IMR-90 (cell line): ENCODE data around the gene SYT6. TPM values are rescaled to one million over a fixed set of nuclear protein-coding genes. Genes with fewer than 3 reads are reported as not detected.

Experiments
- ATAC-seq: fragments of 200-7000 bp; cut with Tn5 transposase; 2 replicates; pipeline ENCODE4 v1.9.1; 2020; ENCODE audit warnings: low read depth, mild to moderate bottlenecking, moderate library complexity
- BruUV-seq: library from RNA; stranded (reverse); fragments of 400-500 nt; replicated peaks from 2 replicates; lab custom pipeline; 2021; lab: Mats Ljungman, UMichigan
- CTCF ChIA-PET: fragments of 300-600 bp; formaldehyde crosslinking; extraction: SDS; loops from one replicate; lab custom pipeline; 2021; ENCODE audit warnings: antibody characterized with exemption; lab: Yijun Ruan, JAX
- POLR2A ChIA-PET: fragments of 300-600 bp; sonication (Branson Sonifier 250); formaldehyde crosslinking; loops from one replicate; lab custom pipeline; 2022; ENCODE audit warnings: antibody characterized with exemption; ENCODE audit not compliant: unreplicated experiment; lab: Charles Lee
- DNase-seq: peaks from one replicate; pipeline ENCODE4 v3.0.0; 2013
- H2AFZ ChIP-seq: replicated peaks from 2 replicates; pipeline ENCODE3; 2013; ENCODE audit warnings: low read length, mild to moderate bottlenecking; ENCODE audit not compliant: poor library complexity
- H2AK5ac ChIP-seq: 2 replicates; pipeline ENCODE4 v1.6.1; 2013; ENCODE audit warnings: low read depth, low read length, inconsistent platforms
- H2AK9ac ChIP-seq: replicated peaks from 2 replicates; pipeline ENCODE3; 2013; ENCODE audit warnings: mild to moderate bottlenecking, low read depth, low read length, moderate library complexity; ENCODE audit not compliant: poor library complexity
- H2BK120ac ChIP-seq: 2 replicates; pipeline ENCODE4 v1.6.1; 2013; ENCODE audit warnings: low read depth, low read length, inconsistent platforms
- H2BK15ac ChIP-seq: 3 replicates; pipeline ENCODE4 v1.6.1; 2013; ENCODE audit warnings: low read depth, low read length, inconsistent platforms
- H2BK20ac ChIP-seq: 2 replicates; pipeline ENCODE4 v1.6.1; 2013; ENCODE audit warnings: low read depth, mild to moderate bottlenecking, inconsistent platforms, low read length, moderate library complexity
- H2BK5ac ChIP-seq: 2 replicates; pipeline ENCODE4 v1.6.1; 2013; ENCODE audit warnings: mild to moderate bottlenecking, low read depth, low read length, inconsistent platforms; ENCODE audit not compliant: poor library complexity, severe bottlenecking
- H3K14ac ChIP-seq: replicated peaks from 2 replicates; pipeline ENCODE4 v1.6.1; 2013; ENCODE audit warnings: low read depth, low read length, inconsistent platforms
- H3K18ac ChIP-seq: 2 replicates; pipeline ENCODE4 v1.6.1; 2013; ENCODE audit warnings: low read depth, low read length, control low read depth
- H3K23ac ChIP-seq: 2 replicates; pipeline ENCODE4 v1.6.1; 2013; ENCODE audit warnings: low read depth, low read length, inconsistent platforms
- H3K27ac ChIP-seq: 2 replicates; pipeline ENCODE4 v1.5.1; 2013; ENCODE audit warnings: mild to moderate bottlenecking, control low read depth, low read length; ENCODE audit not compliant: insufficient read depth
- H3K27me3 ChIP-seq: 2 replicates; pipeline ENCODE4 v1.6.1; 2013; ENCODE audit warnings: low read length; ENCODE audit not compliant: control insufficient read depth, insufficient read depth
- H3K36me3 ChIP-seq: 2 replicates; pipeline ENCODE4 v1.6.1; 2013; ENCODE audit warnings: low read length, mixed read lengths; ENCODE audit not compliant: control insufficient read depth, insufficient read depth
- H3K4ac ChIP-seq: 2 replicates; pipeline ENCODE4 v1.6.1; 2013; ENCODE audit warnings: low read depth, low read length, inconsistent platforms
- H3K4me1 ChIP-seq: 2 replicates; pipeline ENCODE4 v1.6.1; 2013; ENCODE audit warnings: low read length, mixed read lengths; ENCODE audit not compliant: control insufficient read depth, insufficient read depth
- H3K4me2 ChIP-seq: 2 replicates; pipeline ENCODE4 v1.6.1; 2013; ENCODE audit warnings: low read depth, mild to moderate bottlenecking, control low read depth, low read length, moderate library complexity
- H3K4me3 ChIP-seq: 2 replicates; pipeline ENCODE4 v1.5.1; 2013; ENCODE audit warnings: low read depth, mild to moderate bottlenecking, control low read depth, low read length, moderate library complexity; ENCODE audit not compliant: insufficient read depth
- H3K56ac ChIP-seq: 2 replicates; pipeline ENCODE4 v1.6.1; 2013; ENCODE audit warnings: low read length, inconsistent platforms; ENCODE audit not compliant: insufficient read depth; ENCODE audit errors: extremely low read depth
- H3K79me1 ChIP-seq, 2 experiments: 2 replicates each; pipeline ENCODE4 v1.6.1; 2013; ENCODE audit warnings: low read length in 2 of 2, inconsistent platforms in 1 of 2, low read depth in 1 of 2
- H3K9ac ChIP-seq: 2 replicates; pipeline ENCODE4 v1.6.1; 2013; ENCODE audit warnings: low read depth, low read length, control low read depth
- H3K9me1 ChIP-seq: 2 replicates; pipeline ENCODE4 v1.6.1; 2013; ENCODE audit warnings: low read length, inconsistent platforms; ENCODE audit not compliant: insufficient read depth
- H3K9me3 ChIP-seq: 2 replicates; pipeline ENCODE4 v1.6.1; 2013; ENCODE audit warnings: low read length; ENCODE audit not compliant: control insufficient read depth, insufficient read depth
- H4K20me1 ChIP-seq: 2 replicates; pipeline ENCODE4 v1.6.1; 2013; ENCODE audit warnings: low read length, inconsistent platforms; ENCODE audit not compliant: insufficient read depth
- H4K5ac ChIP-seq: 2 replicates; pipeline ENCODE4 v1.6.1; 2013; ENCODE audit warnings: mild to moderate bottlenecking, low read depth, low read length, control low read depth
- H4K8ac ChIP-seq, 2 experiments: 2 replicates each; pipeline ENCODE4 v1.6.1; 2013; ENCODE audit warnings: low read depth in 2 of 2, low read length in 2 of 2, control low read depth in 1 of 2, inconsistent platforms in 1 of 2
- H4K91ac ChIP-seq: 2 replicates; pipeline ENCODE4 v1.6.1; 2013; ENCODE audit warnings: low read depth, low read length, inconsistent platforms; ENCODE audit not compliant: insufficient read depth
- CEBPB ChIP-seq: IDR thresholded peaks from 2 replicates; pipeline ENCODE4 v1.6.1; 2012; ENCODE audit warnings: low read depth, low read length, improper control_type of control experiment
- CHD1 ChIP-seq: IDR thresholded peaks from 2 replicates; pipeline ENCODE4 v1.6.1; 2012; ENCODE audit warnings: low read depth, low read length, improper control_type of control experiment
- FOS ChIP-seq: fragments of 150-350 bp; IDR thresholded peaks from 2 replicates; pipeline ENCODE4 v1.6.1; 2016; ENCODE audit warnings: low read depth, low read length
- MAZ ChIP-seq: IDR thresholded peaks from 2 replicates; pipeline ENCODE4 v1.6.1; 2012; ENCODE audit warnings: low read depth, mild to moderate bottlenecking, low read length, improper control_type of control experiment, moderate library complexity, borderline replicate concordance
- MXI1 ChIP-seq: IDR thresholded peaks from 2 replicates; pipeline ENCODE4 v1.6.1; 2012; ENCODE audit warnings: low read depth, mild to moderate bottlenecking, low read length, moderate library complexity, borderline replicate concordance
- POLR2A ChIP-seq: IDR thresholded peaks from 2 replicates; pipeline ENCODE4 v1.6.1; 2012; ENCODE audit warnings: mild to moderate bottlenecking, low read depth, low read length
- RAD21 ChIP-seq: IDR thresholded peaks from 2 replicates; pipeline ENCODE4 v1.6.1; 2012; ENCODE audit warnings: low read length, improper control_type of control experiment
- RCOR1 ChIP-seq: IDR thresholded peaks from 2 replicates; pipeline ENCODE4 v1.6.1; 2012; ENCODE audit warnings: mild to moderate bottlenecking, low read length, improper control_type of control experiment; ENCODE audit not compliant: insufficient replicate concordance
- RFX5 ChIP-seq: IDR thresholded peaks from 2 replicates; pipeline ENCODE4 v1.8.0; 2012; ENCODE audit warnings: low read depth, mild to moderate bottlenecking, low read length, moderate library complexity
- USF2 ChIP-seq: fragments of 150-350 bp; IDR thresholded peaks from 2 replicates; pipeline ENCODE4 v1.6.1; 2017; ENCODE audit warnings: mild to moderate bottlenecking, antibody characterized with exemption, low read length, low read depth
- WGBS, 2 experiments: methylation state at CpG; one replicate each; pipeline versions ENCODE4 v1.1.5 to v1.1.7; 2013; ENCODE audit warnings: missing lambda C conversion rate in 2 of 2; ENCODE audit not compliant: insufficient read length in 1 of 2; ENCODE audit errors: extremely low coverage in 2 of 2; 5-methylcytosine and 5-hydroxymethylcytosine counted together
- dilution Hi-C: fragments of 300-500 bp; cut with HindIII; formaldehyde crosslinking; loops from one replicate; pipeline ENCODE4 v1.14.3; 2018; ENCODE audit warnings: low sequenced_read_pairs; ENCODE audit not compliant: unreplicated experiment
- in situ Hi-C: fragments of 300-500 bp; cut with MboI; formaldehyde crosslinking; loops from 3 replicates; pipeline ENCODE4 v1.14.3; 2019; ENCODE audit warnings: low sequenced_read_pairs, inconsistent platforms, mixed read lengths
- intact Hi-C: fragments of 100-400 bp; cut with micrococcal nuclease; formaldehyde crosslinking; loops from 2 replicates; pipeline ENCODE4 v1.10.0; 2022
- polyA plus RNA-seq, 3 experiments: library from polyadenylated mRNA; depleted of rRNA; stranded (reverse); fragments of >200 nt; gene quantifications; 2 replicates each; pipeline ENCODE4 v1.2.3, GENCODE V29; 2012; ENCODE audit warnings: low replicate concordance in 1 of 3
- total RNA-seq: library from RNA; depleted of rRNA; stranded (reverse); fragments of >200 nt; gene quantifications from 2 replicates; pipeline ENCODE4 v1.2.3, GENCODE V29; 2012
- TF ChIP-seq, protein P1 (sequence below): fragments of 150-350 bp; IDR thresholded peaks from 2 replicates; pipeline ENCODE4 v1.6.1; 2016; ENCODE audit warnings: low read depth, mild to moderate bottlenecking, low read length, moderate library complexity, borderline replicate concordance

The SYT6 gene
- total and polyA plus RNA-seq, 2 of the 4 experiments (the other 2 are of a cell fraction): not detected

DNA sequence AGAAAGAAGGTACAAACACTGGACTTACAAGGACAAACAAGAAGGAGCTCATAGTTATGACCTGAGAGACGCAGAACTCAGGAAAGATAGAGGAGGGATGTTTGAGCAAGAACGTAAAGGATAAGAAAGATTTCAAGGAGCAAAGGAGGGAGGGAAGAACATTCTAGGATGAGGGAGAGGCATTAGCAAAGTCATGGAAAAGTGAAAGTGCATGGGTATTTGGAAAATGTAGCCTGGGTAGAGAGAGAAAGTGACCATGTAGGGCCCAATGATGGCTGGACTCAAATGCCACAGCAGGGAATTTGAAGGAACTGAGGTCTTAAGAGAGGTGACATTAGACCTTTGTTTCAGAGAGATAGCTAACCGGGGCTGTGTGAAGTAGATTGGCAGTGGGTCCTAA is 76.5 kb downstream of the SYT6 start:
- no peaks in the 10 kb centered on the region for H3K4me1 ChIP-seq
- no peak overlapping the region for H3K9ac ChIP-seq
- WGBS, 2 experiments: 59% methylated on average over 2 of the region's 3 CpGs; no CpG with 5 or more reads in 1 of the 2 experiments
- dilution Hi-C loops (no loop called here), in situ Hi-C loops (no loop called here), intact Hi-C loops (no loop called here)
- no peak overlapping the region for H4K91ac ChIP-seq
- TF ChIP-seq USF2: no peak
- TF ChIP-seq RFX5: no peak
- TF ChIP-seq, protein P1, sequence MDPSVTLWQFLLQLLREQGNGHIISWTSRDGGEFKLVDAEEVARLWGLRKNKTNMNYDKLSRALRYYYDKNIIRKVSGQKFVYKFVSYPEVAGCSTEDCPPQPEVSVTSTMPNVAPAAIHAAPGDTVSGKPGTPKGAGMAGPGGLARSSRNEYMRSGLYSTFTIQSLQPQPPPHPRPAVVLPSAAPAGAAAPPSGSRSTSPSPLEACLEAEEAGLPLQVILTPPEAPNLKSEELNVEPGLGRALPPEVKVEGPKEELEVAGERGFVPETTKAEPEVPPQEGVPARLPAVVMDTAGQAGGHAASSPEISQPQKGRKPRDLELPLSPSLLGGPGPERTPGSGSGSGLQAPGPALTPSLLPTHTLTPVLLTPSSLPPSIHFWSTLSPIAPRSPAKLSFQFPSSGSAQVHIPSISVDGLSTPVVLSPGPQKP: no peak
- no peak for TF ChIP-seq RAD21
- TF ChIP-seq RCOR1: no peak
- TF ChIP-seq POLR2A: no peak
- TF ChIP-seq FOS: no peak
- TF ChIP-seq CEBPB: no peak
- no peak for TF ChIP-seq CHD1
- no peak for TF ChIP-seq MXI1
- TF ChIP-seq MAZ: no peak
- H4K5ac ChIP-seq: no peak overlapping the region
- no peak overlapping the region for H2BK120ac ChIP-seq
- H2BK15ac ChIP-seq: no peak overlapping the region
- H3K56ac ChIP-seq: no peak overlapping the region
- H3K9me3 ChIP-seq: peaks cover 4% of the 10 kb centered on the region; the same call in 1 of the 2 replicates
- no peak overlapping the region for H3K4me2 ChIP-seq
- no peaks in the 10 kb centered on the region for H4K20me1 ChIP-seq
- no peak overlapping the region for H3K27ac ChIP-seq
- H2AFZ ChIP-seq: no peak overlapping the region
- H3K79me1 ChIP-seq: no peaks in the 10 kb centered on the region
- POLR2A ChIA-PET: no interaction called here
- H2BK20ac ChIP-seq: no peak overlapping the region
- no peaks in the 10 kb centered on the region for H3K36me3 ChIP-seq
- H2AK5ac ChIP-seq: no peak overlapping the region
- H3K4me3 ChIP-seq: no peak overlapping the region
- no peak overlapping the region for H3K4ac ChIP-seq
- no peak for DNase-seq
- no peak overlapping the region for H4K8ac ChIP-seq
- no peak overlapping the region for H3K18ac ChIP-seq
- H2AK9ac ChIP-seq: no peak overlapping the region
- H3K27me3 ChIP-seq: peaks cover 14% of the 10 kb centered on the region
- no TSS peak for BruUV-seq
- no peak overlapping the region for H3K23ac ChIP-seq
- no peak overlapping the region for H3K14ac ChIP-seq
- CTCF ChIA-PET: no interaction called here
- no peak for ATAC-seq
- H3K9me1 ChIP-seq: no peaks in the 10 kb centered on the region
- H2BK5ac ChIP-seq: no peak overlapping the region
